Keratinocyte (primary cell): ENCODE results near the gene NDUFAF5. TPM values are rescaled to one million over a fixed set of nuclear protein-coding genes. Genes with fewer than 3 reads are reported as not detected.
A peak's percentile ranks its signal among the peaks of the same experiment; 100 is the strongest.

ENCODE experiments used
- DNase-seq: peaks from one replicate; pipeline ENCODE4 v3.0.0-alpha.2; 2011; ENCODE audit warnings: low read depth, missing footprints, low spot score
- FAIRE-seq: peaks from 2 replicates; lab custom pipeline; 2011; peaks lifted over from hg19 to GRCh38; lab: Jason Lieb, UNC
- H2AFZ ChIP-seq: 2 replicates; pipeline ENCODE4 v1.6.0; 2012; ENCODE audit warnings: low read length, control low read depth, inconsistent platforms; ENCODE audit not compliant: control insufficient read depth
- H3K27ac ChIP-seq: 2 replicates; pipeline ENCODE4 v1.5.1; 2011; ENCODE audit warnings: low read length; ENCODE audit not compliant: control insufficient read depth, insufficient read depth
- H3K27me3 ChIP-seq: 3 replicates; pipeline ENCODE4 v1.6.0; 2011; ENCODE audit warnings: low read length; ENCODE audit not compliant: control insufficient read depth, insufficient read depth; ENCODE audit errors: extremely low read depth
- H3K36me3 ChIP-seq, 2 experiments: 2 replicates in 1 of 2; 3 replicates in 1 of 2; pipeline ENCODE4 v1.5.1; 2011; ENCODE audit warnings: low read length in 2 of 2, mild to moderate bottlenecking in 1 of 2; ENCODE audit not compliant: control insufficient read depth in 2 of 2, insufficient read depth in 2 of 2; ENCODE audit errors: extremely low read depth in 1 of 2
- H3K4me1 ChIP-seq: 3 replicates; pipeline ENCODE4 v1.5.1; 2011; ENCODE audit warnings: low read length; ENCODE audit not compliant: control insufficient read depth, insufficient read depth; ENCODE audit errors: extremely low read depth
- H3K4me2 ChIP-seq: 3 replicates; pipeline ENCODE4 v1.6.0; 2011; ENCODE audit warnings: low read depth, low read length; ENCODE audit not compliant: control insufficient read depth, insufficient read depth; ENCODE audit errors: extremely low read depth
- H3K4me3 ChIP-seq, 3 experiments: fragments of 200-600 bp in 1 of 3; sonication (generic) in 1 of 3; 2 replicates in 2 of 3; 3 replicates in 1 of 3; pipeline ENCODE4 v1.5.1; 2011 to 2016; ENCODE audit warnings: low read length in 3 of 3, mild to moderate bottlenecking in 3 of 3, control low read depth in 2 of 3, inconsistent platforms in 1 of 3, low read depth in 1 of 3, mixed read lengths in 1 of 3, mixed run types in 1 of 3, moderate library complexity in 1 of 3; ENCODE audit not compliant: control insufficient read depth in 2 of 3, insufficient read depth in 2 of 3; ENCODE audit errors: extremely low read depth in 1 of 3
- H3K79me2 ChIP-seq: 2 replicates; pipeline ENCODE4 v1.6.0; 2012; ENCODE audit warnings: low read length; ENCODE audit not compliant: control insufficient read depth, insufficient read depth
- H3K9ac ChIP-seq: 3 replicates; pipeline ENCODE4 v1.6.0; 2011; ENCODE audit warnings: low read length; ENCODE audit not compliant: control insufficient read depth, insufficient read depth; ENCODE audit errors: extremely low read depth
- H3K9me1 ChIP-seq: 3 replicates; pipeline ENCODE4 v1.6.0; 2011; ENCODE audit warnings: low read length; ENCODE audit not compliant: control insufficient read depth, insufficient read depth; ENCODE audit errors: extremely low read depth
- H3K9me3 ChIP-seq: 2 replicates; pipeline ENCODE4 v1.5.1; 2012; ENCODE audit warnings: low read depth, low read length; ENCODE audit not compliant: control insufficient read depth
- H4K20me1 ChIP-seq: 3 replicates; pipeline ENCODE4 v1.6.0; 2011; ENCODE audit warnings: low read length; ENCODE audit not compliant: control insufficient read depth, insufficient read depth; ENCODE audit errors: extremely low read depth
- EZH2 ChIP-seq: IDR thresholded peaks from one replicate; pipeline ENCODE4 v1.6.1; 2012; ENCODE audit warnings: inconsistent platforms, mild to moderate bottlenecking, low read length, moderate library complexity
- dilution Hi-C: fragments of 300-500 bp; cut with MboI; formaldehyde crosslinking; loops from one replicate; pipeline ENCODE4 v1.7.0; 2020; ENCODE audit warnings: low sequenced_read_pairs; ENCODE audit not compliant: extremely low pct_ligation_motif_present
- polyA plus RNA-seq, 5 experiments: library from polyadenylated mRNA; depleted of rRNA in 3 of 5; stranded (reverse) in 3 of 5; stranded (forward) in 1 of 5; unstranded in 1 of 5; fragments of >200 nt; gene quantifications; 1 replicate in 1 of 5; 2 replicates in 3 of 5; 3 replicates in 1 of 5; pipeline versions ENCODE4 v1.2.1 to v1.2.3, GENCODE V29; 2011 to 2012; ENCODE audit warnings: missing spikeins in 2 of 5, low read depth in 1 of 5, low replicate concordance in 1 of 5
- TF ChIP-seq, protein P1 (sequence below), 3 experiments: IDR thresholded peaks in 1 of 3; conservative IDR thresholded peaks in 1 of 3; optimal IDR thresholded peaks in 1 of 3; 2 replicates in 2 of 3; 3 replicates in 1 of 3; pipeline versions ENCODE3 to v1.5.1; 2011; ENCODE audit warnings: low read length in 3 of 3, mild to moderate bottlenecking in 3 of 3, moderate library complexity in 2 of 3, control low read depth in 1 of 3, inconsistent platforms in 1 of 3; ENCODE audit not compliant: insufficient read depth in 2 of 3; ENCODE audit errors: extremely low read depth in 1 of 3

Gene NDUFAF5
- polyA plus RNA-seq, 1 donor (not counting 4 experiments of a cell fraction or from before 2014, with no cell fraction given), result 26.4 TPM

DNA sequence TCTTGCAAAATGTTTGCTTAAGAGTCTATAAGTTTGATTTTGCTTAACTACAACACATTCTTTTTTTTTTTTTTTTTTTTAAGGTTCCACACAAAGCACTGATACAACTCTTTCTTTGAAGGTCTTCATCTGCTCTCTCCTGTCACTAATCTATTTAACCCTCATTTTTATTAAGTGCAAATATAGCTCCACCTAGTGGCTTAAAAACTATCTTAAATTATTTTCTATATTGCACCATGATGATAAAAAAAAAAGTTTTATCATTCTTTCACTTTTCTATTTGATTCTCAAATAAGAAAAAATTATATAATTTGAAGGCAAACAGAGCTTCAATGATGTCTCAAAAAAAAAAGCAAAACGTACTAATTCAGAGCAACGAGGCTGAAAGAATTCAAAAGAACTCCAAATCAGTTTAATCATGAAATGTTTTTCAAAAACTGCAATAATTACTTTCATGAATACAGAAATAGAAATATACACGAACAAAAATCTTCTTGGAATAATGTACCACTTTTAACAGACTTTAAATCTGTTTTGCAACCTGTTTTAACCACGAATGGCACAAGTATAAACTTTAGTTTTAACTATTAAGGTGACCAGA is 12.9 kb upstream of the NDUFAF5 start:
- FAIRE-seq (no peak), DNase-seq (no peak)
- Histone ChIP-seq H2AFZ (no peak overlapping the region), H3K27ac (no peak overlapping the region), H4K20me1 (no peaks in the 10 kb centered on the region), H3K4me2 (no peak overlapping the region), H3K36me3 (peaks cover 21 to 40% of the 10 kb centered on the region in 2 experiments), H3K27me3 (no peaks in the 10 kb centered on the region), H3K9me3 (no peaks in the 10 kb centered on the region), H3K9ac (no peak overlapping the region), H3K4me3 (no peak overlapping the region), H3K4me1 (peaks cover 1% of the 10 kb centered on the region), H3K9me1 (no peaks in the 10 kb centered on the region), H3K79me2 (peaks cover 5% of the 10 kb centered on the region)
- dilution Hi-C loops, result no loop called here
- TF ChIP-seq, protein P1, sequence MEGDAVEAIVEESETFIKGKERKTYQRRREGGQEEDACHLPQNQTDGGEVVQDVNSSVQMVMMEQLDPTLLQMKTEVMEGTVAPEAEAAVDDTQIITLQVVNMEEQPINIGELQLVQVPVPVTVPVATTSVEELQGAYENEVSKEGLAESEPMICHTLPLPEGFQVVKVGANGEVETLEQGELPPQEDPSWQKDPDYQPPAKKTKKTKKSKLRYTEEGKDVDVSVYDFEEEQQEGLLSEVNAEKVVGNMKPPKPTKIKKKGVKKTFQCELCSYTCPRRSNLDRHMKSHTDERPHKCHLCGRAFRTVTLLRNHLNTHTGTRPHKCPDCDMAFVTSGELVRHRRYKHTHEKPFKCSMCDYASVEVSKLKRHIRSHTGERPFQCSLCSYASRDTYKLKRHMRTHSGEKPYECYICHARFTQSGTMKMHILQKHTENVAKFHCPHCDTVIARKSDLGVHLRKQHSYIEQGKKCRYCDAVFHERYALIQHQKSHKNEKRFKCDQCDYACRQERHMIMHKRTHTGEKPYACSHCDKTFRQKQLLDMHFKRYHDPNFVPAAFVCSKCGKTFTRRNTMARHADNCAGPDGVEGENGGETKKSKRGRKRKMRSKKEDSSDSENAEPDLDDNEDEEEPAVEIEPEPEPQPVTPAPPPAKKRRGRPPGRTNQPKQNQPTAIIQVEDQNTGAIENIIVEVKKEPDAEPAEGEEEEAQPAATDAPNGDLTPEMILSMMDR (optimal IDR thresholded peaks at IDR 0.05 in 1 of 3, IDR thresholded peaks at IDR 0.05 in 1 of 3, conservative IDR thresholded peaks at IDR 0.05 in 1 of 3; ENCODE audit: extremely low read depth in 1 of 3, insufficient read depth in 2 of 3, low read length in 3 of 3), result peak in 2 of 3 experiments; percentile 2 to 15
- no peak for TF ChIP-seq EZH2

DNA sequence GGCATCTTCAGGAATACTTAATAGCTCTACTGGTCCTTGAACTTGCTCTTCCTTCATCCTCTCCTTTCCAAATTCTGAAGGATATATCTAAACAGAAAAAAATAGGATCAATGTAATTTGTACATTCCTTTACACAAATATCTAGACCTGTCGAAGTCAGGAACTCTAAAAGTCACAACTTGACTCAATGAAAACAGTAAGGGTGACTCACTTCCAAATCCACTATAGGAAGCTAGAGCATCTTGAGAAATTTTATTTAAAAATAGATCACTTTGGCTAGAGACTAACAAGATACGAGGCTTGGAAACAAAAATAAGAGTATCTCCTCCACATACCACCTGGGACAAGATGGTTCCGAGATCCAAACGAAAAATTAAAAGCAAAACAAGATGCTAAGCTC is 12.3 kb upstream of the NDUFAF5 start:
- no peak overlapping the region for H3K4me3 ChIP-seq
- no peaks in the 10 kb centered on the region for H3K27me3 ChIP-seq
- no peak for FAIRE-seq
- no peak overlapping the region for H3K27ac ChIP-seq
- no peak overlapping the region for H3K4me2 ChIP-seq
- DNase-seq, result no peak
- H3K36me3 ChIP-seq, result peaks cover 21 to 38% of the 10 kb centered on the region in 2 experiments
- H3K9me3 ChIP-seq, result no peaks in the 10 kb centered on the region
- H3K9me1 ChIP-seq, result no peaks in the 10 kb centered on the region
- no peaks in the 10 kb centered on the region for H4K20me1 ChIP-seq
- no peak overlapping the region for H2AFZ ChIP-seq
- H3K4me1 ChIP-seq, result peaks cover 4% of the 10 kb centered on the region
- TF ChIP-seq, protein P1 (optimal IDR thresholded peaks at IDR 0.05 in 1 of 3, IDR thresholded peaks at IDR 0.05 in 1 of 3, conservative IDR thresholded peaks at IDR 0.05 in 1 of 3; ENCODE audit: extremely low read depth in 1 of 3, insufficient read depth in 2 of 3, low read length in 3 of 3), result no peak
- no peak for TF ChIP-seq EZH2
- peaks cover 5% of the 10 kb centered on the region for H3K79me2 ChIP-seq
- H3K9ac ChIP-seq, result no peak overlapping the region
- dilution Hi-C loops, result no loop called here
